ENCODE results near the gene LARP1. TPM values are rescaled to one million over a fixed set of nuclear protein-coding genes. Genes with fewer than 3 reads are reported as not detected.
A peak's percentile ranks its signal among the peaks of the same experiment; 100 is the strongest.

Gene LARP1
- total RNA-seq, 1 donor from 2014 or later: 30.4 TPM

DNA sequence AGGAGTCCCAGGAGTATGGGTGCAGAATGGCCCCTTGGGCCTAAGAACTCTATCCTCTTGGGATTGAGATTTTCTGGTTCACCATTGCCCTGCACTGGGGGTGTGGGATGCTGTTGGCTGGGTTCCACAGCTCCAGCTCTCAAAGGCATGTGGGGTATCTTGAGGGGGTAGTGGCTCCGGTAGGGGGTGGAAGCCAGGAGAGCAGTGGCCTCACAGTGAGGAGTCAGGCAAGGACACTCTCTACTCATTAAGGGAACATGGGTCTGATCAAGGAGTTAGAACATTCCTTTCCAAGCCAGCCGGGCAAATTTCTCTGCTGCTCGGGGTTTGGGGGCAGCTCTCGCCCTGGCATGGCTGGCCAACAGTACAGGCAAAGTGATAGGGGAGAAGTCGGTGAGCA, 33.0 kb downstream of the LARP1 start:
- no peak for DNase-seq (ENCODE audit: low read depth in 2 of 2)

DNA sequence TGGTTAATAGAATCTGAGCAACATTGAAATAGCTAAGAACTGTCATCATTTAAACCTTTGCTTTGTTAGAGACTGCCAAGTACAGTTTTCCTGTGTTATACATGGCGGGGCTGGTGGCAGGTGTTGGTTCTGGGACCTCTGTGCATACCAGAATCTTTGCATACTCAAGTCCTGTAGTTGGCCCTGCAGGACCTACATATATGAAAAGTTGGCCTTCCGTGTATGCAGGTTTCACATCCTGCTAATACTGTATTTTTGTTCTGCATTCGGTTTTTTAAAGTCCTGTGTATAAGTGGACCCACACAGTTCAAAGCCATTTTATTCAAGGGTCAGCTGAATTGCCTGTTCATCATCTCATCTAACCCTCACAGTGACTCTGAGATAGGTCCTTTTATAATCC, 36.4 kb downstream of the LARP1 start:
- no peak for DNase-seq (ENCODE audit: low read depth in 2 of 2)

DNA sequence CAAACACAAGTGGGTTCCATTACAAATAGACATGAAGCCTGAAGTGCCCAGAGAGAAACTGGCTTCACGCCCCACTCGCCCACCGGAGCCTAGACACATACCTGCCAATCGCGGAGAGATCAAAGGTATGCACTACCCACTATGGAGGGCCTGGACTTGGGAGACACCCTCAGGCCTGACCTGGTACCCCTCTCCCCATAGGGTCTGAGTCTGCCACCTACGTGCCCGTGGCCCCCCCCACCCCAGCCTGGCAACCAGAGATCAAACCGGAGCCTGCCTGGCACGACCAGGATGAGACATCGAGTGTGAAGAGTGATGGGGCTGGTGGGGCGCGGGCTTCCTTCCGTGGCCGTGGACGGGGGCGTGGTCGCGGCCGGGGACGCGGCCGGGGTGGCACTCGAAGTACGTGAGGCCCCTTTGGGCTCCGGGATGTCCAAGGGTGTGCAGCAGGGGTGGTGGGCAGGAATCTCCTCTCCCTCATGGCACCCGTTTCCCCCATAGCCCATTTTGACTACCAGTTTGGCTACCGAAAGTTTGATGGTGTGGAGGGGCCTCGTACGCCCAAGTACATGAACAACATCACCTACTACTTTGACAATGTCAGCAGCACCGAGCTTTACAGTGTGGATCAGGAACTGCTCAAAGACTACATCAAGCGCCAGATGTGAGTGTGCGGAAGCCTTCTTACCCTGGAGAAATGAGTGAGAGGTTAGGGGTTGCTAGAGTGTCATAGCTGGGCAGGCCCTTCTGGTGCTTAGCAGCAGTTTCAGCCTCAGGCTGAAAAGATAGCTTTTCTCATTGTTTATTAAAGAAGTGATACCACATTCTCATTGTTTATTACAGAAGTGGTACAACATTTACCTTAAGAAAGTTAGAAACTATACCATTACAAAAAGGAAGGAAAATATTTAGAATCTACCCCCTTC, 38.7 kb downstream of the LARP1 start:
- no peak for DNase-seq (ENCODE audit: low read depth in 2 of 2)

DNA sequence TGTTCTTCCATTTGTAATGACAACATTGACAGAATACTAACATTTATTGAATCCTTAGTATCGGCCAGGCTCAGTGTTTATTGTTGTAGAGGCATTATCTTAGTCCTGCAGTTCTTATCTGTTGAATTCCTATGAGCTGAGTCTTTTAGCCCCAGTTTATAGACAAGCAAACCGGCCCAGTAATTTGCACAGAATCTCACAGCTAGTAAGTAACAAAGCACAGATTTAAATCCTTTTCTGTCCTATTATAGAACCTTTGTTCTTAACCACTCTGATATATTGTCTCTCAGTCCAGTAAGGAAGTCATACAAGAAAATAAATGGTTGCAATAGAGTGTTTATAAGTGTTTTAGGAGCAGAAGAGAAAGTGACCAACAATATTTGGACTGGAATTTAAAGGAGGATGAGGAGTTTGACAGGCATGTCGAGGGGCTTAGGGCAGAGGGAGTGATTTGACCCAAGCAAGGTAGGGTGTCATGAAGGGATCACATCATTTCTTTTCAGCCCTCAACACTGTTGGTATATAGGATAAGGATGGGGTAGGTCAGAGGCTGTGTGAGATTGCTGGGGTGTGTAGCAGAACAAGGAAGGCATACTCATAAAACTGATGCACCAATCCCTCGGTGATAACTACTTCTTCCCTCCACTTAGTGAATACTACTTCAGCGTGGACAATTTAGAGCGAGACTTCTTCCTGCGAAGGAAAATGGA, 39.5 kb downstream of the LARP1 start:
- no peak for DNase-seq (ENCODE audit: low read depth in 2 of 2)

DNA sequence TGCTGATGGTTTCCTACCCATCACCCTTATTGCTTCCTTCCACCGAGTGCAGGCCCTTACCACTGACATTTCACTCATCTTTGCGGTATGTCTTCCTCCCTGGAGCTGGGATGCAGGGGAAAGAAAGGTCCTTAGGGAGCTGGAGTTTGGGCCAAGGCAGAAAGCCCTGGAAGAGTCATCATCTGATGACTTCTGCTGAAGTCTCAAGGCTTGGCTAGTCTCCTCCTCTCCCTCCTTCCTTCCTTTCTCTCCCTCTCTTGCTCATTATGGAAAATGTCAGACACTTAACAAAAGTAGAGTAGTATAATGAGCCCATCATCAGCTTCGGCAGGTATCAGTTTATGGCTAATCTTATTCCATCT, 40.0 kb downstream of the LARP1 start:
- no peak for DNase-seq (ENCODE audit: low read depth in 2 of 2)

DNA sequence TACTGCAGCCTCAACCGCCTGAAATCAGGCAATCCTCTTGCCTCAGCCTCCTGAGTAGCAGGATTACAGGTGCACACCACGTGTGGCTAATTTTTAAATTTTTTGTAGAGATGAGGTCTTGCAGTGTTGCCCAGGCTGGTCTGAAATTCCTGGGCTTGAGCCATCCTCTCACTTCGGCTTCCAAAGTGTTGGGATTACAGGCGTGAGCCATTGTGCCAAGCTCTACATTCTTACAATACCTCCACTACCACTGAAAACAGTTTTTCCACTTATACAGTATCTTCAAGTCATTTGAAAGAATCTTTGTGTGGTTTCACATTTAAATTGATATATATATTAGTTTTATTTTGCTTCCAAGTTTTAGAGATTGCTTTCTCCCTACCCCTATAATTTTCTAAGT, 42.6 kb downstream of the LARP1 start:
- no peak for DNase-seq (ENCODE audit: low read depth in 2 of 2)

DNA sequence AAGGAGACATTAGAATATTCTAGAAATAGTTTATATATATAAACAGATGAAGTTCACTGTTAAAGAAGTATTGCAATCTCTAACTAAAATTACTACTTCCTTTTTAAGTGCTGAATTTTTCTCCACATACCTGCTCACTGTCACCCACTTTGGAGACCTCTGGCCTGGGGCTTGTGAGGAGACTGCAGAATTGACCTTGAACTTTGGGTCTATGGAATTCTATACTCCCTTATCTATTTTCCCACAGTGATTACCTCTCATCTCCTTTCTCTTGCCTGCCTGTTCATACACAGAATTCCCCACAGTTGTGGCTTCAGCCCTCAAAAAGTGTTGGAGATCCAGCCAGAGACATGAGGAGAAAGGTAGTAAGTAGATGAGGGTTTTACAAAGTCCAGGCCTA, 45.4 kb downstream of the LARP1 start:
- no peak for DNase-seq (ENCODE audit: low read depth in 2 of 2)

DNA sequence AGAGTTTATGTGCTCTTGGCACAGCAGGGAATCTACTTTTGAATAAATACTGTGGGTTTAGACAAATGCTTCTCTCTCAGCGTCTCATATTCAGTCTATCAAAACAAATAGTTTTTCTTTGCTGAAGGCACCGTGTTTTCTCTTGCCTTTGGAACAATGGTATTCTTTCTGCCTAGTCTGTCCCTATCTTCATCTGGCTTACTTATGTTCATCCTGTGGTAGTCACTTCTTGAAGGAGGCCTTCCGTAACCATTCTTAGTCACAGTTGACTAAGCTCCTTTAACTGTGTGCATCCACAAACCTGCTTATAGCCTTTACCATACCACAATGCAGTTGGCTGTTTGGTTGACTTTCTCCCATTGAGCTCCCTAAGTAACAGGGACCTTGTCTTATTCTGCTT, 45.9 kb downstream of the LARP1 start:
- no peak for DNase-seq (ENCODE audit: low read depth in 2 of 2)

DNA sequence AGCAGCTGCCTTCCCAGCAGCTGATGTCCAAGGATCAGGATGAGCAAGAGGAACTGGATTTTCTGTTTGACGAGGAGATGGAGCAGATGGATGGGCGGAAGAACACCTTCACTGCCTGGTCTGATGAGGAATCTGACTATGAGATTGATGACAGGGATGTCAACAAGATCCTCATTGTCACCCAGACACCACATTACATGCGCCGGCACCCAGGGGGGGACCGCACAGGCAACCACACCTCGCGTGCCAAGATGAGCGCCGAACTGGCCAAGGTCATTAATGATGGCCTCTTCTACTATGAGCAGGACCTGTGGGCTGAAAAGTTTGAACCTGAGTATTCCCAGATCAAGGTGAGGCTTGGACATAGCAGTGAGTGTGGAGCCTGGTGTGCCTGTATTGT, 46.9 kb downstream of the LARP1 start:
- DNase-seq (ENCODE audit: low read depth in 2 of 2): no peak

DNA sequence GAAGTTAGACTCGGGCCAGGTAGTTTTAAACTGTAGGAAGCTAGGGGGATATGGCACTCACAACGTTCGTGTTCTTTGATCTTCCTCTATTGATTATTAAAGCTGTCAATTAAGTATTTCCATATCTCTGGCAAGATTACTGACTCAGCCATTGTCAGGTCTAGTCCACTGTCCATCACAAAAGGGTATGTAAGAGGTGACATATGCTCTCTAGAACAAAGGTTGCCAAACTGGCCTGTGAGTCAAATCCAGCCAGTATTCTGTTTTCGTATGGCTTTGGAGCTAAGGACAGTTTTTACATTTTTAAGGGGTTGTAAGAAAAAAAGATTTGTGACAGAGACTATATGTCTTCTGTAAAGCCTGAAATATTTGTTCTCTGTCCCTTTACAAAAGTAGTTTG, 51.0 kb downstream of the LARP1 start:
- no peak for DNase-seq (ENCODE audit: low read depth in 2 of 2)

DNA sequence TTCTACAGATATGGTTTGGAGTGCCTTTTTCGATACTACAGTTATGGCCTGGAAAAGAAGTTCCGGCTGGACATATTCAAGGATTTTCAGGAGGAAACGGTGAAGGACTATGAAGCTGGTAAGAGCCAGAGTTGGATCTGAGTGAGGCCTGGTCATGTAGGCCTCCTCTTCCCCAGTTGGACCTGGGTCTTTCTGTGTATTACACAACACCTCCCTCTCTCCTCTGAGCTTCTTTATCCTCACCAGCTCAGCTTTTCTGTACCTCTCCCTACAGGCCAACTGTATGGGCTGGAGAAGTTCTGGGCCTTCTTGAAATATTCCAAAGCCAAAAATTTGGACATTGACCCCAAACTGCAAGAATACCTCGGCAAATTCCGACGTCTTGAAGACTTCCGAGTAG, 56.1 kb downstream of the LARP1 start:
- no peak for DNase-seq (ENCODE audit: low read depth in 2 of 2)

DNA sequence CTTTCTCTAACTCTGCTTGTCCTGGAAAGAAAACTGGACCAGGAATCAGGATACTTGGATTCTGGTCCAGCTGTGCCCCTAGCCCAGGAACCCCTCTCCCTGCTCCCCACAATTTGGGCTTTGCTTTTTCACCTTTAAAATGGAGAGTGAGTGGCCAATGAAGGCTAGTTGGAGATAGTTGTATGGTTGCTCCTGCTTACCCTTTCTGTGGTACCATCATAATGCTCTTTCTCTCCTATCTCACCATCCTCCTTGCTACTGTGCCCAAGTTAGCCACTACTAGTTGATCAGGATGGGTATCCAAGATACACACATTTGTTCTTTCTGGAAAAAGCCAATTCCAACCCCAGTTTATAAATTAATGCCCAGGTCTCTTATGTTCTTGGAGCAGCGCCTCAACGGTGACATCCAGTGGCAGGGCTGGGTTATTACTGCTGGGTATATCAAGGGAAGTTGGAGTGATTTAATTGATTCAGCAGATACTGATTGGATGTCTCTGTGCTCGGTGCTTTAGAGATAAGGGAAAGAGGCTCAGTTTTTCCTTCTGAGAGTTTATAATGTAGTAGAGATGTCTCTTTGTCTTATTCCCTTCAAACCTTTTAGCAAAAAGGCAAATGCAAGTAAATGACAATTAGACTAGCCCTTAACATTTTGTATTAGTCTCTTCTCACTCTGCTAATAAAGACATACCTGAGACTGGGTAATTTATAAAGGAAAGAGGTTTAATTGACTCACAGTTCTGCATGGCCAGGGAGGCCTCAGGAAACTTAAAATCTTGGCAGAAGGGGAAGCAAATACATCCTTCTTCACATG, 56.7 kb downstream of the LARP1 start:
- DNase-seq (ENCODE audit: low read depth in 2 of 2): peak; percentile 72 to 81

DNA sequence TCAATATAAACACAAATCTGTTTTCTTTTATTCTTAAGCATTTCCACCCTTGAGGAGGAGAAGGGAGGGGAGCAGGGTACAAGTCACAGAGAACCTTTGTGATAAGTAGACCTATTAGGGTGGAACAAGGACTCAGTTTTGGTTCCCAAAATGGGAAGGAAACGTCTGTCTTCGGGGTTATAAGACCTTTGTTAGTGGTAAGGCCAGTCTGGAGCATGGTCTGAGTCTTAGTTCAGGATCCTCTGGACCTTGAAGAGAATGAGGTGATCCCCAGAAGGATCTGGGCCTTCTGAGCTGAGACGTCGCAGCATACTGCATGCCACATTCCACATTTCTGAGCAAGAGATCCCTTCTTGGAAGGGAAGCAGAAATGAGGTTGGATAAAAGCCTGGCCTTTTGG, 58.0 kb downstream of the LARP1 start:
- no peak for DNase-seq (ENCODE audit: low read depth in 2 of 2)

DNA sequence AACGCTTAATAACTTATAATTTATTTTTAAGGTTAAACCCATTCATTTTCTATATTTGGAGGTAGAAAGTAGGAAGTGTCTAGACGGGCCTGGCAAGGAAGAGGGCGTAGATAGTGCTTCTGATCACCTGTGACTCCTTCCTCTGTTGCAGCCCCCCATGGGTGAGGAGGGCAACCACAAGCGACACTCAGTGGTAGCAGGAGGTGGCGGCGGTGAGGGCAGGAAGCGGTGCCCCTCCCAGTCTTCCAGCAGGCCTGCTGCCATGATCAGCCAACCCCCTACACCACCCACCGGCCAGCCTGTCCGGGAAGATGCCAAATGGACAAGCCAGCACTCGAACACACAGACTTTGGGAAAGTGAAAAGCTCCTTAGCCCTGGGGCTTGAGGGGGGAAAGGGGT, 58.6 kb downstream of the LARP1 start:
- no peak for DNase-seq (ENCODE audit: low read depth in 2 of 2)

DNA sequence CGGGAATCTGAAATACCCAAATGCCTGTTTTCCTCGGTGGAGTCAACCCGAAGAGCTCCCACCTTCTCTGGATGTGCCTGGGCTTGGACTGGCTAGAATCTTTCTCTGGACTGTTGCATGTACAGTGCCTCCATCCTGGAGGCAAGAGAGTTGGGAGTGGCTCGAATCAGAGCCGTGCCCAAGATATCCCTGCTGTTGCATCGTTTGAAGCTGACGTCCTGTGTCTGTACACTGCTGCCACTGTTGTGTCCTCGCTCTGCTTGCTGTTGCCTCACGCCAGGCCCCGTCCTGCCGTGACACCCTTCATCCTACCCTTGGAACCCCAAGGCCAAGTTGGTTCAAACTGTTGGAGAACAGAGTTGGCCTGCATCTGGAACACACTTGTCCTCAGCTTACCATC, 59.8 kb downstream of the LARP1 start:
- DNase-seq (ENCODE audit: low read depth in 2 of 2): no peak

DNA sequence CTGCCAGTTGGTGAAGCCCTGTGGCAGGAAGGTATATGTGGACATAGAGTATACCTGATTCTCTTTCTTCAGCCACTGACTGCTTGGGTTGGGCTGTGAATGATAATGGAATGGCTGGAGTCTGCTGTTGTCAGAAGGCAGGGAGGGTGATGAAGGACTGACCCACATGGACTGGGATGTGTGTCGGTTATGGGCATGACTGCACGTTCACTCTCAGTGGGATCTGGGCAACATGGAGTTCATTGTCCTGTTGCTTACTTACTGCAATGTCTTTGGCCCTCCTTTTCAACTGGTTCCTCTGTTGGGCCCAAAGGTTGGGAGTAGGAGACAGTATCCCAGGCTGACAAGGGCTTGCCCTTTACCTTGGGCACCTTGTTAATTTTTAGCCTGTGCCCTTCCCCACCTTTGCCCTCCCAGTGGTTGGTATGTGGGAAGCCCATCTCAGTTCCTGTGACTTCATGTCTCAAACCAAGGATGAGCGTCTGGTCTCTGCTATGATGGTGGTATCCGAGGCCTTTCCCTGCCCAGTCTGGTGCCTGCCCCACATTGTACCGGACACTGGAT, 60.6 kb downstream of the LARP1 start:
- DNase-seq (ENCODE audit: low read depth in 2 of 2): no peak

DNA sequence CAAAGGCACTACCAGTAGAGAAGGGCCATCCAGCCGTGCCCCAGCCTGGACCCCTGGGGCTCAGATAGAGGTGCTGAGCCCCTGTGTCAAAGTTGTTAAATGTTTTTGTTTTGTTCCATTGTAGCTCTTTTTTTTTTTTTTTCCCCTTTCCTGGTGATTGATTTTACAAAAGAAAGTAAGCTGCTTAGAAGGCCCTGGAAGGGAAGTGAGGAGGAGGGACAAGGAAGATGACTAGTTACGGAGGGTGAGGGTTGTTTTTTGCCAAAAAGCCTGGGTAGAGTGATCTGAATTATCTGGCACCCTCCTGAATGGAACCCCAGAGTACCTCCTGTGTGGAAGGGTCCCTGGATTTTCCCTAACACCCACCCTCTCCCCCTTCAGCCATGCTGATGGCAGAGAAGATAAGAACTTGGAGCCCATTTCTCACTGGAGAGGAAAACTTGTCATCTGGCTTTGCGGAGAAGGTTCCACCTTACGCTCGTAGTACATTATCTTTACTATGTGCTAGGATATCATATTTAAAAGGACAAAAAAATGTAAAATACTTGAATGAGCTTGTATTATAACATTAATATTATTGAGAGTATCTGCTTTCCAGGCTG, 61.8 kb downstream of the LARP1 start:
- peak in 1 of 2 donors; percentile 21 for DNase-seq (ENCODE audit: low read depth in 2 of 2)

DNA sequence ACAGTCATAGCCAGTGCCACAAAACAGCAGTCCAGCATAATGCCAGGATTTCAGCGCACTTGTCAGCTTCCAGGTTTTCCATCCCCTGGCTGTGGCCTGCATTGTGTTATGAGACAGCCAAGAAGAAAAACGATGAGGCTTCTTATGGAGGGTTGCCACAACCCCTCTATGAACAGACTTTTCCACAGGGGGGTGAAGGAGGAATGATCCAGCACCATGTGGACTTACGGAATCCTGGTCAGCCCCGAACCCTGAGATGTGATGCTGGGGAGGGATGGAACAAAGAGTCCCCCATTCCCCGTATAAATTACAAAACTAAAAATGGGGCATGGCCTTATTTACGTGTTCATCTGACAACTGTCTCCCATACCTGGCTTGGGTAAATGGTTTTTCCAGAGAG, 62.6 kb downstream of the LARP1 start:
- no peak for DNase-seq (ENCODE audit: low read depth in 2 of 2)

DNA sequence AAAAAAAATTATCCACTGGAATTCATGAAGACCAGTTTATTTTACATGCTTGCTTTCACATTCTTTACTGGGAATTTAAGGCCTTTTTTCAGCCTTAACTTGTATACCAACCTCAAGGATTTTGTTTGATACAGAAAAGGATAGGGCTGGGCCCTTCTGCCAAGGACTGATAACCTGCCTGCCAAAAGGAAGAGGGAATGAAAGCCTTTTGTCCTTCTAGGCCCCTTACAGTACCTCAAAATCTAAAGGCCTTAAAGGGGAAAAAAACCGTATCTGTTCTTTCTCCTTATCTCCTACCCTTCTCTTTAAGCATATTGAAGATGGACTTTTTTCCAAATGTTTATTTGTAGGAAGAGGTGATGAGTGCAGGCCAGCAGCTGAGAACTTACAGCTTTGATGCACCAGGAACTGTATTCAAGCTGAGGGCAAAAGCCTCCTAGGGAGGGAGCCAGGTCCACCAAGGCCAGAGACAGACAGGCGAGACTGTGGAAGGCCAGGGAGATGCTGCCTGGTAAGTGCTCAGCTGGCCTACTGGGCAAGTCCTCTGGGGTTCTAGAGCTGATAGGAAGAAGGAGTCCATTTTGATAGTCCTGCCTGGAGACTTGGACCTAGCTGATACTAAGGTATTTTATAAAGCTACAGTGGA, 63.4 kb downstream of the LARP1 start:
- no peak for DNase-seq (ENCODE audit: low read depth in 2 of 2)

DNA sequence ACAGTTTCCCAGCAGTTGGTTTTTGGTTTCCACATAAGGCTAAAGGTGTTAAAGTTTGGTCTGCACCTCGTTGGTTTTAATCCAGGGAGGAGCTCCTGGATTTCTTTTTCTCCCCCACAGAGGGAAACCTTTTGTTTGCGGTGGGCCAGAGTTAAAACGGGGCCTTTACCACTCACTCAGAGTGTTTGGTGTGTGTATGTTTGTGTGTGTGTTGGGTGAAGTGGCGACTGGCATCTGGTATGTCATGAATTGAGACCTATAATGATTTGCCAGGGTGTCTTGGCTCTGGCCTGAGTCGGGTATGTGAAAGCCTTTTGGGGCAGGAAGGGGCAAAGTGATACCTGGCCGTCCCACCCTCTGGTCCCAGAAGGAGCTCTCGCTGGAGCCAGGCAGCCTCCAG, 64.4 kb downstream of the LARP1 start:
- no peak for DNase-seq (ENCODE audit: low read depth in 2 of 2)

DNA sequence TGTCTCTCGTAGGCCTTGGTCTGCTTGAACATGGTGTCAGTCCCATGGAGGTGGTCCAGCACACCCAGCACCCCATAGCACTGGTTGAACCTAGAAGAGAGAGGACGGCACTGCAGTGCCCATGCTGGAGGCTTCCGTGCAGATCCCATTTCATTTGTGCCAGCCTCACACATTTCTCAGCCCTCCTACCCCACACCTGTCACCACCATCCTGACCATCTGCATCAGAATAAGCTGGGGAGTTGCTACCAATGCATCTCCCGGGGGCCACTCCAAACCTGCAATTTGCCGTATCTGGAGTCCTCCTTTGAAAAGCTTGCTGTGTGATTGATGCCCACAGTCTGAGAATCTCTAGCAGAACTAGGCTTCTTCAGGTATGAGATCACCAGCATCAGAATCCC, 65.2 kb downstream of the LARP1 start:
- DNase-seq (ENCODE audit: low read depth in 2 of 2): no peak

Data from dermis microvascular lymphatic vessel endothelial cell (primary cell).